DND-41 (cell line): Measurements from ENCODE around the gene ENTR1.

Experiments used
- ATAC-seq: fragments of 200-7000 bp; cut with Tn5 transposase; 3 replicates; pipeline ENCODE4 v1.9.1; 2021; ENCODE audit warnings: low read depth; ENCODE audit not compliant: insufficient read depth
- DNase-seq: peaks from one replicate; pipeline ENCODE4 v3.0.0-alpha.2; 2020
- H2AFZ ChIP-seq: 2 replicates; pipeline ENCODE4 v1.6.0; 2012; ENCODE audit warnings: low read depth, low read length
- H3K27ac ChIP-seq: 2 replicates; pipeline ENCODE4 v1.5.1; 2012; ENCODE audit warnings: low read length, inconsistent platforms
- H3K27me3 ChIP-seq: fragments of 200-600 bp; sonication (generic); 2 replicates; pipeline ENCODE4 v1.6.0; 2012; ENCODE audit warnings: low read length, mild to moderate bottlenecking, inconsistent platforms; ENCODE audit not compliant: insufficient read depth, poor library complexity
- H3K36me3 ChIP-seq: 2 replicates; pipeline ENCODE4 v1.5.1; 2012; ENCODE audit warnings: low read length, inconsistent platforms; ENCODE audit not compliant: insufficient read depth
- H3K4me1 ChIP-seq: 2 replicates; pipeline ENCODE4 v1.5.1; 2012; ENCODE audit warnings: mild to moderate bottlenecking, low read length; ENCODE audit not compliant: insufficient read depth
- H3K4me2 ChIP-seq: 2 replicates; pipeline ENCODE4 v1.6.0; 2012; ENCODE audit warnings: mild to moderate bottlenecking, moderate library complexity, low read length, inconsistent platforms; ENCODE audit not compliant: insufficient read depth
- H3K4me3 ChIP-seq, 2 experiments: fragments of 200-600 bp in 1 of 2; shearing (Covaris generic) in 1 of 2; 2 replicates each; pipeline ENCODE4 v1.5.1; 2012 to 2016; ENCODE audit warnings: inconsistent platforms in 2 of 2, low read length in 2 of 2, mild to moderate bottlenecking in 2 of 2, low read depth in 1 of 2, moderate library complexity in 1 of 2
- H3K79me2 ChIP-seq: 2 replicates; pipeline ENCODE4 v1.6.0; 2012; ENCODE audit warnings: low read length, inconsistent platforms; ENCODE audit not compliant: insufficient read depth
- H3K9ac ChIP-seq: 2 replicates; pipeline ENCODE4 v1.6.0; 2012; ENCODE audit warnings: low read depth, mild to moderate bottlenecking, inconsistent platforms, low read length, moderate library complexity
- H3K9me3 ChIP-seq: 2 replicates; pipeline ENCODE4 v1.5.1; 2012; ENCODE audit warnings: low read length, moderate library complexity, mild to moderate bottlenecking, inconsistent platforms; ENCODE audit not compliant: insufficient read depth, severe bottlenecking
- H4K20me1 ChIP-seq: 2 replicates; pipeline ENCODE4 v1.6.0; 2012; ENCODE audit warnings: low read length; ENCODE audit not compliant: insufficient read depth
- CTCF ChIP-seq: IDR thresholded peaks from 2 replicates; pipeline ENCODE4 v1.5.1; 2012; ENCODE audit warnings: borderline replicate concordance, low read length, moderate library complexity, mild to moderate bottlenecking; ENCODE audit not compliant: poor library complexity, severe bottlenecking; ENCODE audit errors: extremely low read depth
- EZH2 ChIP-seq: IDR thresholded peaks from 3 replicates; pipeline ENCODE4 v1.6.1; 2012; ENCODE audit warnings: borderline replicate concordance, low read depth, mild to moderate bottlenecking, moderate library complexity, low read length, inconsistent platforms; ENCODE audit not compliant: severe bottlenecking

ENTR1 gene

GRCh38 chr9:136378170-136379002 lies 32.0 kb downstream of the ENTR1 start:
- Histone ChIP-seq H3K27ac (no peak overlapping the region), H4K20me1 (peaks cover 15% of the 10 kb centered on the region; the same call in 1 of the 2 replicates), H3K9me3 (no peaks in the 10 kb centered on the region), H3K4me3 (no peak overlapping the region), H3K4me1 (no peaks in the 10 kb centered on the region), H3K9ac (no peak overlapping the region), H2AFZ (no peak overlapping the region), H3K4me2 (no peak overlapping the region), H3K79me2 (no peaks in the 10 kb centered on the region), H3K27me3 (no peaks in the 10 kb centered on the region), H3K36me3 (peaks cover 40% of the 10 kb centered on the region)
- no peak for TF ChIP-seq CTCF
- TF ChIP-seq EZH2: no peak
- ATAC-seq (no peak), DNase-seq (no peak)

GRCh38 chr9:136377341-136378169 lies 32.9 kb downstream of the ENTR1 start:
- Histone ChIP-seq H3K27ac (no peak overlapping the region), H3K27me3 (no peaks in the 10 kb centered on the region), H3K36me3 (peaks cover 33% of the 10 kb centered on the region), H3K4me2 (no peak overlapping the region), H2AFZ (no peak overlapping the region), H3K4me3 (no peak overlapping the region), H3K79me2 (no peaks in the 10 kb centered on the region), H3K4me1 (no peaks in the 10 kb centered on the region), H3K9me3 (no peaks in the 10 kb centered on the region), H4K20me1 (peaks cover 11% of the 10 kb centered on the region; the same call in 1 of the 2 replicates), H3K9ac (no peak overlapping the region)
- ATAC-seq (no peak), DNase-seq (no peak)
- TF ChIP-seq CTCF (no peak), EZH2 (no peak)

- DNase-seq (no peak), ATAC-seq (no peak)
- Histone ChIP-seq H3K27me3 (no peaks in the 10 kb centered on the region), H3K9ac (no peak overlapping the region), H3K4me1 (no peaks in the 10 kb centered on the region), H2AFZ (no peak overlapping the region), H3K79me2 (no peaks in the 10 kb centered on the region), H3K36me3 (peaks cover 23% of the 10 kb centered on the region), H3K27ac (no peak overlapping the region), H4K20me1 (peaks cover 4% of the 10 kb centered on the region), H3K9me3 (no peaks in the 10 kb centered on the region), H3K4me3 (no peak overlapping the region), H3K4me2 (no peak overlapping the region)
- no peak for TF ChIP-seq CTCF
- TF ChIP-seq EZH2: no peak
Measured at GRCh38 chr9:136376457-136376856, 34.0 kb downstream of the ENTR1 start.
